Measurements from ENCODE around the gene SPPL2B. TPM values are rescaled to one million over a fixed set of nuclear protein-coding genes. Genes with fewer than 3 reads are reported as not detected.

SPPL2B gene
- total and polyA plus RNA-seq, 9 of the 15 experiments (the other 6 are each of a cell fraction or from before 2014, with no cell fraction given): 0.20 to 81.2 (median 15.1) TPM

DNA sequence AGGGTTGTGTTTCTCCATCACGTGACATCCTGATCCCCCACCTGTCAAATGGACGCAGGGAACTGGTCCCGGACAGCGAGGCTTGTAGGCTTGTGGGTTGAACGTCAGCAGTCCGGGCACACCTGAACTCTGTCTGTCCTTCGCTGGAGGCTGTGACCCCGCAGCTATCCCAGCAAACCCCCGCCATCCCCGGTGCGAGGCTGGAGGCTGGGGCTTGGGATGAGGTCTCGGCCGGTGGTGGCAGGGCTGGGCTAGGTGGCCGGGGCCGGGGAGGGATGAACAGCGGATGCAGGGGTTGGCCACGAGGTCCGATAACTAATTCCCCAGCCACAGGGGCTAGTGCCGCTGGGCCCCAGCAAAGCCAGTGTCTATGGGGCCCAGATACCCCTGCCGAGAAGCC lies 8.9 kb upstream of the SPPL2B start:
- DNase-seq (ENCODE audit: extremely low read depth in 1 of 4, low spot score in 3 of 4) (no peak), FAIRE-seq (no peak), ATAC-seq (no peak)
- in situ Hi-C loops (cut with MboI) (loop anchor here (5.0 to 10.0 kb wide), 2 partner anchors 85 to 162 kb away; partner anchors contain the start of genes PLEKHJ1 and SF3A2), intact Hi-C loops (cut with micrococcal nuclease) (loop anchor here (5.0 kb wide), 1 partner anchor 42 kb away; no protein-coding TSS in a partner anchor)
- ChIA-PET CTCF (ENCODE audit: low intra/inter-chr PET ratio) (no interaction called here), POLR2A (interaction anchor here (0.6 to 4.2 kb wide), 3 partner anchors 8 to 204 kb away, joined by 3 to 13 read pairs (median 3); partner anchors contain the start of genes LSM7 and SPPL2B)
- Histone ChIP-seq H3K9ac (ENCODE audit: insufficient read depth in 1 of 2, low read depth in 2 of 2, low read length in 2 of 2) (no peak overlapping the region; a peak in 1 of 4 replicates), H3K4me1 (replicated peaks in 1 of 2; ENCODE audit: control insufficient read depth in 2 of 2, insufficient read depth in 2 of 2, low read length in 2 of 2) (peaks cover 3 to 42% of the 10 kb centered on the region in 2 experiments; a peak in 3 of 5 replicates), H3K4me3 (no peak overlapping the region), H3K9me1 (ENCODE audit: control insufficient read depth, insufficient read depth, low read length) (no peaks in the 10 kb centered on the region), H3K9me3 (replicated peaks; ENCODE audit: control insufficient read depth, insufficient read depth, low read depth, low read length) (peaks cover 12% of the 10 kb centered on the region), H4K20me1 (replicated peaks; ENCODE audit: control insufficient read depth, insufficient read depth, low read length) (no peaks in the 10 kb centered on the region), H3K4me2 (ENCODE audit: insufficient read depth, low read length) (no peak overlapping the region), H3K36me3 (ENCODE audit: control insufficient read depth, insufficient read depth, low read length) (peaks cover 28% of the 10 kb centered on the region; the same call in 2 of the 3 replicates), H3K27me3 (ENCODE audit: control insufficient read depth in 2 of 2, insufficient read depth in 2 of 2, low read length in 2 of 2) (no peaks in the 10 kb centered on the region), H3K79me2 (ENCODE audit: control insufficient read depth, insufficient read depth, low read length) (no peaks in the 10 kb centered on the region), H2AFZ (ENCODE audit: low read depth, low read length) (no peak overlapping the region), H3K27ac (ENCODE audit: extremely low read depth, low read depth, low read length) (no peak overlapping the region)
- 84% methylated on average over 15 of the region's 20 CpGs for WGBS (ENCODE audit: insufficient coverage, low coverage, missing lambda C conversion rate)
- TF ChIP-seq MAX (CRISPR knock-in tag; IDR thresholded peaks at IDR 0.05) (no peak), ZBTB33 (CRISPR knock-in tag; IDR thresholded peaks at IDR 0.05) (peak; percentile 56)
- no TSS peak for BruUV-seq (replicated peaks)

Data from K562 (cell line).